ENCODE measurements around the gene UBL4B.

The UBL4B gene

GRCh38 chr1:110111081-110111480 is 1.2 kb upstream of the UBL4B start:
- POLR2A ChIA-PET = no interaction called here
- CTCF ChIA-PET = interaction anchor here (15.2 kb wide), 1 partner anchor 18 kb away, joined by 286 read pairs; no protein-coding TSS in a partner anchor
- no peak for DNase-seq (ENCODE audit: extremely low spot score)
- TF ChIP-seq CTCF (IDR thresholded peaks at IDR 0.05; ENCODE audit: control extremely low read depth, extremely low read depth, low read depth, missing control alignments) = no peak

DNA sequence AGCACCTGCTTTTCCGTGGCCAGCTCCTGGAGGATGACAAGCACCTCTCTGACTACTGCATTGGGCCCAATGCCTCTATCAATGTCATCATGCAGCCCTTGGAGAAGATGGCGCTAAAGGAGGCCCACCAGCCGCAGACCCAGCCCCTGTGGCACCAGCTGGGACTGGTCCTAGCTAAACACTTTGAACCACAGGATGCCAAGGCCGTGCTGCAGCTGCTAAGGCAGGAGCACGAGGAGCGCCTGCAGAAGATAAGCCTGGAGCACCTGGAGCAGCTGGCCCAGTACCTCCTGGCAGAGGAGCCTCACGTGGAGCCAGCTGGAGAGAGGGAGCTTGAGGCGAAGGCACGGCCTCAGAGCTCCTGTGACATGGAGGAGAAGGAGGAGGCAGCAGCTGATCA is 413 bp downstream of the UBL4B start:
- TF ChIP-seq CTCF (IDR thresholded peaks at IDR 0.05; ENCODE audit: control extremely low read depth, extremely low read depth, low read depth, missing control alignments) = no peak
- CTCF ChIA-PET = interaction anchor here (0.8 to 4.4 kb wide), 5 partner anchors 11 to 58 kb away, joined by 3 to 27 read pairs (median 5); no protein-coding TSS in a partner anchor
- DNase-seq (ENCODE audit: extremely low spot score) = no peak
- POLR2A ChIA-PET = no interaction called here

- CTCF ChIA-PET = interaction anchor here (1.0 to 4.4 kb wide), 4 partner anchors 9 to 94 kb away, joined by 3 to 27 read pairs (median 8); no protein-coding TSS in a partner anchor
- POLR2A ChIA-PET = interaction anchor here (0.5 kb wide), 1 partner anchor 194 kb away, joined by 3 read pairs; no protein-coding TSS in a partner anchor
- no peak for DNase-seq (ENCODE audit: extremely low spot score)
- no peak for TF ChIP-seq CTCF (IDR thresholded peaks at IDR 0.05; ENCODE audit: control extremely low read depth, extremely low read depth, low read depth, missing control alignments)
Measured at GRCh38 chr1:110113551-110113950, 1.3 kb downstream of the UBL4B start.

DNA sequence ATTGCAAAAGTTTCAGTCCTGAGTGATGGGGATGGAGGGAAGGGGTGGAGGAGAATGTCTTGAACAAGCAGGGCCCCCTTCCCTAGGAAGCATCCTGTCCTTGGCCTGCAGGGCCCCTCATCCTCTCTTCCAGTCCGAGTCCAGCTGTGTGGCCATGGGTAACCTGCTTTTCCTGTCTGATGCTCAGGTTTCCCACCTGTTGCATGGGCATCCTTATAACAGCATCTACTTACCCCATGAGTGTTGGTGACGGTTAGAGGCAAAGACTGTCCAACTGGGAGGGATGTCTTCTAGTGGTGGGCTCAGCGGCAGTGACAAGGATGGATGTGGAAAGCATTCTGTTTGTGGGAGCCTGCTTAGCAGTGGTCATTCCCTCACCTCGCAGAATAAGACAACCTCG is 1.9 kb downstream of the UBL4B start:
- TF ChIP-seq CTCF (IDR thresholded peaks at IDR 0.05; ENCODE audit: control extremely low read depth, extremely low read depth, low read depth, missing control alignments) = no peak
- POLR2A ChIA-PET = no interaction called here
- no peak for DNase-seq (ENCODE audit: extremely low spot score)
- CTCF ChIA-PET = interaction anchor here (1.5 to 4.4 kb wide), 2 partner anchors 26 to 93 kb away, joined by 3 to 27 read pairs; no protein-coding TSS in a partner anchor

DNA sequence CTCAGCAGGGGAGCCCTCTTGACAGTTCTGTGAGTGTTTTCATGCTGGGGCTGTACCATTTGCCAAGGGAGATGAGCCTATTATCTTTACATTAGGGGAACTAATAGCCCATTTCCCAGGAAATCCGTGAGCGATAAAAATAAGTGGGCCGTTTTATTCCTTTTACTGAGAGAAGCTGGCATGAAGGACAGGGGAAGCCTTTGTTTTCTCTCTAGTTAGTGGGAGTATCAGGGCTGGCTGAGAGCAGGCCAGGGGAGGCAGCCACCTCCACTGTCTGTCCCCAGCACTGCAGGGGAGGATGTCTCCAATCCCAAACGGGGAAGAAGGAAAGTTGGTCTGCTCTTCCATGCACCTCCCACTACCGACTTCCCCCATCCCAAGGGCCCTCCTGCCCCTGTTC is 2.5 kb downstream of the UBL4B start:
- ChIA-PET POLR2A (no interaction called here), CTCF (interaction anchor here (1.1 to 4.4 kb wide), 5 partner anchors 26 to 88 kb away, joined by 3 to 27 read pairs (median 4); no protein-coding TSS in a partner anchor)
- DNase-seq (ENCODE audit: extremely low spot score) = no peak
- TF ChIP-seq CTCF (IDR thresholded peaks at IDR 0.05; ENCODE audit: control extremely low read depth, extremely low read depth, low read depth, missing control alignments) = no peak

- ChIA-PET CTCF (interaction anchor here (0.8 to 4.5 kb wide), 6 partner anchors 14 to 89 kb away, joined by 3 to 43 read pairs (median 8); no protein-coding TSS in a partner anchor), POLR2A (no interaction called here)
- DNase-seq (ENCODE audit: extremely low spot score) = no peak
- TF ChIP-seq CTCF (IDR thresholded peaks at IDR 0.05; ENCODE audit: control extremely low read depth, extremely low read depth, low read depth, missing control alignments) = no peak
Measured at GRCh38 chr1:110118636-110119396, 6.6 kb downstream of the UBL4B start.

Data from GM10248 (cell line).